UCSD-AML1 (cell line): ENCODE measurements around the gene SLC19A1.
"Not testable (repeated sequence)": the region's sequence is repeated elsewhere in the genome, so short reads cannot be mapped to it uniquely, and the experiment has no call there.

Source experiments
- DNase-seq: peaks from one replicate; lab custom pipeline; 2025; ENCODE audit not compliant: unreplicated experiment; lab: John Stamatoyannopoulos, UW

Gene SLC19A1

GRCh38 chr21:45533846-45534635, 8.2 kb downstream of the SLC19A1 start:
- DNase-seq = no peak

- no peak for DNase-seq
These were observed 8.8 kb downstream of the SLC19A1 start for GRCh38 chr21:45533361-45533845.

GRCh38 chr21:45532826-45533360, 9.3 kb downstream of the SLC19A1 start:
- DNase-seq = peak; percentile 53

- no peak for DNase-seq
These were observed 10.6 kb downstream of the SLC19A1 start for GRCh38 chr21:45531393-45532215.

GRCh38 chr21:45531114-45531392, 11.2 kb downstream of the SLC19A1 start:
- not testable (repeated sequence) for DNase-seq

- no peak for DNase-seq
These were observed 11.7 kb downstream of the SLC19A1 start for GRCh38 chr21:45530423-45531113.

- no peak for DNase-seq
These were observed 12.3 kb downstream of the SLC19A1 start for GRCh38 chr21:45529785-45530422.

- DNase-seq = no peak
These were observed 13.1 kb downstream of the SLC19A1 start for GRCh38 chr21:45528981-45529784.

GRCh38 chr21:45528028-45528705, 14.1 kb downstream of the SLC19A1 start:
- DNase-seq = no peak

- DNase-seq = not testable (repeated sequence)
These were observed 14.9 kb downstream of the SLC19A1 start for GRCh38 chr21:45527151-45527999.

GRCh38 chr21:45525910-45526306, 16.3 kb downstream of the SLC19A1 start:
- no peak for DNase-seq

- DNase-seq = no peak
These were observed 16.9 kb downstream of the SLC19A1 start for GRCh38 chr21:45525153-45525909.

- no peak for DNase-seq
These were observed 17.5 kb downstream of the SLC19A1 start for GRCh38 chr21:45524756-45525152.

- DNase-seq = no peak
These were observed 18.7 kb downstream of the SLC19A1 start for GRCh38 chr21:45523411-45524101.

GRCh38 chr21:45522986-45523385, 19.3 kb downstream of the SLC19A1 start:
- no peak for DNase-seq

GRCh38 chr21:45522381-45522780, 19.9 kb downstream of the SLC19A1 start:
- no peak for DNase-seq

- DNase-seq = no peak
These were observed 21.0 kb downstream of the SLC19A1 start for GRCh38 chr21:45521241-45521640.
